Measurements from ENCODE around the gene OR52E2. TPM values are rescaled to one million over a fixed set of nuclear protein-coding genes. Genes with fewer than 3 reads are reported as not detected.

Gene OR52E2
- total RNA-seq, 6 experiments from 2014 or later: not detected

DNA sequence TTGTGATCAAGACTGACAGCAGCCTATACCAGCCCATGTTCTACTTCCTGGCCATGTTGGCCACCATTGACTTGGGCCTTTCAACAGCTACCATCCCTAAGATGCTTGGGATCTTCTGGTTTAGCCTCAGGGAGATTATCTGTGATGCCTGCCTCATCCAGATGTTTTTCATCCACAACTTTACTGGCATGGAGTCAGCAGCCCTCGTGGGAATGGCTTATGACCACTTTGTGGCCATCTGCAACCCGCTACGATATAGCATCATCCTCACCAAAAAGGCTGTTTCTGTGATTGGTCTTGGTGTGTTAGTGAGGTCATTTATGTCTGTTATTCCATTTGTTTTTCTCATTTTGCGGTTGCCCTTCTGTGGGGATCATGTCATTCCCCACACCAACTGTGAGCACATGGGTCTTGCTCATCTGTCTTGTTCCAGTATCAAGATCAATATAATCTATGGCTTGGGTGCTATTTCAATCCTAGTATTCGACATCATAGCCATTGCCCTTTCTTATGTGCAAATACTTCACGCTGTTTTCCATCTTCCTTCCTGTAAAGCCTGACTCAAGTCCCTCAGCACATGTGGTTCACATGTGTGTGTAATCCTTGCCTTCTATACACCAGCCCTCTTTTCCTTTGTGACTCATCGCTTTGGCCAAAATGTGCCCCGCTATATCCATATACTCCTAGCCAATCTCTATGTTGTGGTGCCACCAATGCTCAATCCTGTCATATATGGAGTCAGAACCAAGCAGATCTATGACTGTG lies 33.6 kb upstream of the OR52E2 start:
- Mint-ChIP-seq H3K4me1 (ENCODE audit: low read depth) (no peaks in the 10 kb centered on the region; the same call in 1 of the 2 replicates), H3K36me3 (ENCODE audit: low read depth) (no peaks in the 10 kb centered on the region), H3K9me3 (peaks cover 4% of the 10 kb centered on the region; the same call in 1 of the 2 replicates), H3K27ac (no peak overlapping the region), H3K4me3 (no peak overlapping the region), H3K27me3 (ENCODE audit: insufficient read depth) (no peaks in the 10 kb centered on the region; the same call in 1 of the 2 replicates)
- no peak for DNase-seq
- TF ChIP-seq, protein P1, sequence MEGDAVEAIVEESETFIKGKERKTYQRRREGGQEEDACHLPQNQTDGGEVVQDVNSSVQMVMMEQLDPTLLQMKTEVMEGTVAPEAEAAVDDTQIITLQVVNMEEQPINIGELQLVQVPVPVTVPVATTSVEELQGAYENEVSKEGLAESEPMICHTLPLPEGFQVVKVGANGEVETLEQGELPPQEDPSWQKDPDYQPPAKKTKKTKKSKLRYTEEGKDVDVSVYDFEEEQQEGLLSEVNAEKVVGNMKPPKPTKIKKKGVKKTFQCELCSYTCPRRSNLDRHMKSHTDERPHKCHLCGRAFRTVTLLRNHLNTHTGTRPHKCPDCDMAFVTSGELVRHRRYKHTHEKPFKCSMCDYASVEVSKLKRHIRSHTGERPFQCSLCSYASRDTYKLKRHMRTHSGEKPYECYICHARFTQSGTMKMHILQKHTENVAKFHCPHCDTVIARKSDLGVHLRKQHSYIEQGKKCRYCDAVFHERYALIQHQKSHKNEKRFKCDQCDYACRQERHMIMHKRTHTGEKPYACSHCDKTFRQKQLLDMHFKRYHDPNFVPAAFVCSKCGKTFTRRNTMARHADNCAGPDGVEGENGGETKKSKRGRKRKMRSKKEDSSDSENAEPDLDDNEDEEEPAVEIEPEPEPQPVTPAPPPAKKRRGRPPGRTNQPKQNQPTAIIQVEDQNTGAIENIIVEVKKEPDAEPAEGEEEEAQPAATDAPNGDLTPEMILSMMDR (IDR thresholded peaks at IDR 0.05): no peak

DNA sequence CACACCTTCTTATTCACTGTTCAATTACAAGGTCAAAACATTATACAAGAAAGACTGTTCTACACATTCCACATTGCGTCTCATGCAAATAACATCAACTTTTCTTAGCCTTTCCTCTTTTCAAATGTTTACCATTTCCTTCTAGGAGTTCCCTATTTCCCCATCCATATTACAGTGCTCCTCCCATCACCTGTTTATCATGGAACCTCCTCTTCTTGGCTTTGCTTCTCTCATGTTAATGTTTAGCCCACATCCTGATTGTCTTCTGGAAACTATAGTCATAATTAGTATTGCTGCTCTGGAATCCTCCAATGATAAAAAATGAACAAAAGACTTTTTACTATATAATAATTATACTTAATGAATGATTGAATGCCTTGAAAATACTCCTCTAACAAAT lies 31.2 kb upstream of the OR52E2 start:
- peaks cover 4% of the 10 kb centered on the region; the same call in 1 of the 2 replicates for H3K9me3 Mint-ChIP-seq
- H3K4me1 Mint-ChIP-seq (ENCODE audit: low read depth): no peaks in the 10 kb centered on the region; the same call in 1 of the 2 replicates
- no peak overlapping the region for H3K27ac Mint-ChIP-seq
- DNase-seq: no peak
- TF ChIP-seq, protein P1 (IDR thresholded peaks at IDR 0.05): no peak
- H3K4me3 Mint-ChIP-seq: no peak overlapping the region
- no peaks in the 10 kb centered on the region; the same call in none of the 2 replicates for H3K27me3 Mint-ChIP-seq (ENCODE audit: insufficient read depth)
- H3K36me3 Mint-ChIP-seq (ENCODE audit: low read depth): no peaks in the 10 kb centered on the region

DNA sequence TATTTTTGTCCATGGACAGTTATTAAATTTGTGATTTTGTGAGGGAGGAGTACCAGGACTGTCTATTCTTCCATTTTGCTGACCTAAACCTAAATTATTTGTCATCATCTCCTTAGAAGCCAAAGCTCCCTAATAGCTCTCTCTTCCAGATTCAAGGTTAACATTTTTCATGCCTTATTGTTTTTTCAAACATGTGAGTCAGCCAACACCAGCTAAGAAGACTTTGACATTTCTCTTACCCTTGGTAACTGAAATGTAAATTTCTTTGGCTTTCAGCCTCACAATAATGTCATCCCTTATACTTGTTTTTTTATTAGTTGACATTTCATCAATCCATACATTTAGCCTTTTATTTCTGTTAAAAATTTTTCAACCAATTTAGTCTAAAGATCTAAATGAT lies 29.1 kb upstream of the OR52E2 start:
- no peak for DNase-seq
- Mint-ChIP-seq H3K4me1 (ENCODE audit: low read depth) (no peaks in the 10 kb centered on the region; the same call in 1 of the 2 replicates), H3K27ac (no peak overlapping the region), H3K4me3 (no peak overlapping the region), H3K9me3 (peaks cover 4% of the 10 kb centered on the region; the same call in 1 of the 2 replicates), H3K36me3 (ENCODE audit: low read depth) (no peaks in the 10 kb centered on the region), H3K27me3 (ENCODE audit: insufficient read depth) (no peaks in the 10 kb centered on the region; the same call in none of the 2 replicates)
- TF ChIP-seq, protein P1 (IDR thresholded peaks at IDR 0.05): no peak

DNA sequence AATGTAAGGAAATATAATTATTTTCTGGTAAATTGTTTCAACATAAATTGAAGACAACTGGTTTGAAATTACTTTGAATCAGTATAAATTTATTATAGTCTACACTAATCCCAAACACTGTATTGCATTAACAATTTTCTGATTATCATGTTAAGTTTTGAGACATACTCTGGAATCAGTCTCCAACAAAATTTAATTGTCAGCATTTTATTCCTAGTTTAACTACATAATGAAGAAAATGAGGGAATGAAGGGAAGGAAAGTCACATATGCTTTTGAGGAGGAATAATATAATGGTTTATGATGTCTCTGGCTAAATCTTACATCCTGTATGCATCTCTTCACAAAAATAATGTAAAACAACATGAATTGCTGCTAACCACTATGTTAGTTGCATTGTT lies 24.2 kb upstream of the OR52E2 start:
- H3K4me1 Mint-ChIP-seq (ENCODE audit: low read depth): no peaks in the 10 kb centered on the region
- H3K4me3 Mint-ChIP-seq: no peak overlapping the region
- no peak overlapping the region for H3K27ac Mint-ChIP-seq
- H3K27me3 Mint-ChIP-seq (ENCODE audit: insufficient read depth): no peaks in the 10 kb centered on the region; the same call in none of the 2 replicates
- no peak for DNase-seq
- TF ChIP-seq, protein P1 (IDR thresholded peaks at IDR 0.05): no peak
- H3K36me3 Mint-ChIP-seq (ENCODE audit: low read depth): no peaks in the 10 kb centered on the region
- H3K9me3 Mint-ChIP-seq: no peaks in the 10 kb centered on the region

DNA sequence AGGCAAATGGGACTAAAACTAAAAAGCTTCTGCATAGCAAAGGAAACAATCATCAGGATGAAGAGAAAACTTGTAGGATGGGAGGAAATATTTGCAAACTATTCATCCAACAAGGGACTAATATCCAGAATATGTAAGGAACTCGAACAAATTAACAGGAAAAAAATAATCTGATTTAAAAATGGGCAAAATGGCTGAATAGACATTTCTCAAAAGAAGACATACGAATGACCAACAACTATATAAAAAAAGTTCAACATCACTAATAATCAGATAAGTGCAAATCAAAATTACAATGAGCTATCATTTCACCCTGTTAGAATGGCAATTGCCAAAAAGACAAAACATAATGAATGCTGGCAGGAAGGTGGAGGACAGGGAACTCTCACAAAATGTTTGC lies 22.0 kb upstream of the OR52E2 start:
- Mint-ChIP-seq H3K4me1 (ENCODE audit: low read depth) (no peaks in the 10 kb centered on the region), H3K36me3 (ENCODE audit: low read depth) (no peaks in the 10 kb centered on the region), H3K27ac (no peak overlapping the region), H3K9me3 (peaks cover 4% of the 10 kb centered on the region; the same call in 1 of the 2 replicates), H3K4me3 (no peak overlapping the region), H3K27me3 (ENCODE audit: insufficient read depth) (no peaks in the 10 kb centered on the region; the same call in 1 of the 2 replicates)
- TF ChIP-seq, protein P1 (IDR thresholded peaks at IDR 0.05): no peak
- DNase-seq: no peak
